Measurements from ENCODE around the gene VPS51. TPM values are rescaled to one million over a fixed set of nuclear protein-coding genes. Genes with fewer than 3 reads are reported as not detected.

Gene VPS51
- total RNA-seq, 1 experiment from 2014 or later, result 113 TPM

DNA sequence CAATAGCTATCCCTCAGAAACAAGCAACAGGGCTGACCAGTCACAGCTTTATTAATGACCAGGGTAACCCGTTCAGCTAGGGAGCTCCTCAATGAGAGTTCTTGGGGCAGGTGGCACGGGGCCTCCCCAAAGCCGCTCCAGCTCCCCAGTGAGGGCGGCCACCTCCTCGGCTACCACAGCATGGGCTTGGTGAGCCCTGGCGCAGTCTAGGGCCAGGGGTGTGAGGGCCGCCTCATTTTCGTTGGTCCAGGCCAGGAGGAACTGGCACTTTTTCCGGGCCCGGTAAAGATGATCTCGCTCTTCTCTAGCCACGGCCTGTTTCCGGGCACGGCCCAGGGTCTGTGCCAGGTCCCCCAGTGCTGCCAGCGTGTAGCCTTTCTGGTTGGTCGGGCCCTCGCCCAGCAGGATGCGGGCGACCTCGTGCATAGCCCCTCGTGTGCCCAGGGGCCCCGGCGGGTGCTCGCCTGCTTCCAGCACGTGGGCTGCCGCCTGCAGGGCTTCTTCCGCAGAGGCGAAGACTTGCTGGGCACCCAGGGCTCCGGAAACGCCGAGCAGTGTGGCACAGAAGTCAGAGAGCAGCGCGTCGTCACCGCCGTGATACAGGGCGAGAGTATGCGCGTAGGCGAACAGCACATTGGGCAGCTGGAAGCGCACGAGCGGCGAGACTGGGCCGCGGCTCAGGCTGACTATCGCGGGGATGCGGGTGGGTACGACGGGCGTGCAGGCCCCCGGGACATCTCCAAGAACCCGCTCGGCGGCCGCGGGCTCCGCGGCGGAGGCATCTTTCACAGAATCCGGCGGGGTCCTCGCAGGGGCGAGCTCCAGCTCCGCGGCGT, 20.6 kb downstream of the VPS51 start:
- Histone ChIP-seq H3K27ac (peak overlapping the region; percentile 86), H4K20me1 (ENCODE audit: insufficient read depth) (peaks cover 10% of the 10 kb centered on the region; the same call in 1 of the 2 replicates), H3K9me2 (ENCODE audit: insufficient read depth) (no peaks in the 10 kb centered on the region), H3K36me3 (ENCODE audit: low read depth) (peaks cover 17% of the 10 kb centered on the region), H3K79me2 (ENCODE audit: low read depth) (peaks cover 57% of the 10 kb centered on the region), H3K4me2 (peak overlapping the region; percentile 98), H3F3A (ENCODE audit: insufficient read depth, low read depth) (peaks cover 75% of the 10 kb centered on the region), H3K4me3 (peak overlapping the region; percentile 100), H2AFZ (peak overlapping the region; percentile 75), H3K27me3 (ENCODE audit: insufficient read depth, low read depth) (no peaks in the 10 kb centered on the region), H3K4me1 (replicated peaks; ENCODE audit: insufficient read depth) (peaks cover 38% of the 10 kb centered on the region), H3K9me3 (ENCODE audit: insufficient read depth, low read depth) (no peaks in the 10 kb centered on the region)
- POLR2A ChIA-PET (ENCODE audit: unreplicated experiment), result interaction anchor here (0.6 kb wide), 1 partner anchor 15 kb away, joined by 3 read pairs; no protein-coding TSS in a partner anchor
- intact Hi-C loops (cut with micrococcal nuclease; ENCODE audit: unreplicated experiment), result loop anchor here (2.0 to 5.0 kb wide), 6 partner anchors 90 to 339 kb away; partner anchors contain the start of genes ARL2, ATG2A, PPP2R5B and SF1
- no TSS peak for BruUV-seq (replicated peaks)
- CTCF ChIA-PET, result interaction anchor here (0.7 to 0.9 kb wide), 2 partner anchors 66 to 1544 kb away, joined by 3 to 5 read pairs; no protein-coding TSS in a partner anchor
- DNase-seq, result peak; percentile 51 to 59
- TF ChIP-seq EZH2 (IDR thresholded peaks at IDR 0.05; ENCODE audit: low read depth) (no peak), CTCF (conservative IDR thresholded peaks at IDR 0.05) (no peak)

- Histone ChIP-seq H3K36me3 (ENCODE audit: low read depth) (peaks cover 17% of the 10 kb centered on the region), H3K27ac (peak within 1 kb of the TSS; percentile 86), H4K20me1 (ENCODE audit: insufficient read depth) (peaks cover 10% of the 10 kb centered on the region; the same call in 1 of the 2 replicates), H3K9me3 (ENCODE audit: insufficient read depth, low read depth) (no peaks in the 10 kb centered on the region), H3K4me3 (peak within 1 kb of the TSS; percentile 100), H3K79me2 (ENCODE audit: low read depth) (peaks cover 62% of the 10 kb centered on the region), H3F3A (ENCODE audit: insufficient read depth, low read depth) (peaks cover 71% of the 10 kb centered on the region), H3K9me2 (ENCODE audit: insufficient read depth) (no peaks in the 10 kb centered on the region), H3K4me2 (peak within 1 kb of the TSS; percentile 98), H2AFZ (peak within 1 kb of the TSS; percentile 75), H3K27me3 (ENCODE audit: insufficient read depth, low read depth) (no peaks in the 10 kb centered on the region), H3K4me1 (replicated peaks; ENCODE audit: insufficient read depth) (peaks cover 38% of the 10 kb centered on the region)
- peak; percentile 96 to 100 for DNase-seq
- ChIA-PET POLR2A (ENCODE audit: unreplicated experiment) (interaction anchor here (0.5 to 0.6 kb wide), 3 partner anchors 39 to 200 kb away, joined by 3 to 6 read pairs (median 4); no protein-coding TSS in a partner anchor), CTCF (interaction anchor here (0.6 to 0.9 kb wide), 5 partner anchors 46 to 1543 kb away, joined by 3 to 13 read pairs (median 5); no protein-coding TSS in a partner anchor)
- BruUV-seq (replicated peaks), result no TSS peak
- TF ChIP-seq EZH2 (IDR thresholded peaks at IDR 0.05; ENCODE audit: low read depth) (no peak), CTCF (conservative IDR thresholded peaks at IDR 0.05) (peak; percentile 98)
- intact Hi-C loops (cut with micrococcal nuclease; ENCODE audit: unreplicated experiment), result loop anchor here (2.0 to 5.0 kb wide), 6 partner anchors 91 to 340 kb away; partner anchors contain the start of genes ARL2, ATG2A, PPP2R5B and SF1
Measured at GRCh38 chr11:65117206-65118096, 21.4 kb downstream of the VPS51 start, which contains the start of gene ZNHIT2. Gene ZNHIT2 (minus strand): TSS chr11:65117701. CDS start chr11:65117653, 48 bp downstream.
